Measurements from ENCODE around the gene ZNF774. TPM values are rescaled to one million over a fixed set of nuclear protein-coding genes. Genes with fewer than 3 reads are reported as not detected.

The ZNF774 gene
- total RNA-seq, 1 donor from 2014 or later, result 8.9 TPM

Other genes starting within 250 kb of the ZNF774 start
- gene IDH2, start 249.8 kb upstream of the ZNF774 start, total RNA-seq, result 65.2 TPM
- 183 TPM for gene SEMA4B, start 151.0 kb upstream of the ZNF774 start, total RNA-seq
- 104 TPM for gene CIB1, start 118.3 kb upstream of the ZNF774 start, total RNA-seq
- gene GDPGP1, start 118.1 kb upstream of the ZNF774 start, total RNA-seq, result 16.9 TPM
- gene TTLL13, start 102.7 kb upstream of the ZNF774 start, total RNA-seq, result 0.36 TPM
- gene NGRN, start 86.6 kb upstream of the ZNF774 start, total RNA-seq, result 98.5 TPM
- 260 TPM for gene IQGAP1, start 36.0 kb downstream of the ZNF774 start, total RNA-seq
- 55.7 TPM for gene CRTC3, start 177.6 kb downstream of the ZNF774 start, total RNA-seq

All from ureter (tissue), 1 donor.